Cardiac fibroblast (primary cell): Measurements from ENCODE around the gene TMEM218.

Experiments
- DNase-seq, 2 donors: peaks; one replicate each; pipeline versions ENCODE4 v3.0.0 to v3.0.0-alpha.2; 2010; ENCODE audit warnings: low read depth in 2 of 2
- H3K4me3 ChIP-seq, 2 donors: replicated peaks in 1 of 2; 1 replicate in 1 of 2; 2 replicates in 1 of 2; pipeline ENCODE4 v1.5.1; 2011; ENCODE audit warnings: low read depth in 2 of 2, low read length in 2 of 2, mild to moderate bottlenecking in 2 of 2, moderate library complexity in 1 of 2
- CTCF ChIP-seq: IDR thresholded peaks from one replicate; pipeline ENCODE4 v1.5.1; 2011; ENCODE audit warnings: low read depth, mild to moderate bottlenecking, low read length, inconsistent platforms

TMEM218 gene

GRCh38 chr11:125154378-125155099, 43.1 kb upstream of the TMEM218 start:
- H3K4me3 ChIP-seq: no peak overlapping the region
- no peak for DNase-seq
- TF ChIP-seq CTCF: no peak

GRCh38 chr11:125153837-125154236, 42.4 kb upstream of the TMEM218 start:
- DNase-seq: no peak
- H3K4me3 ChIP-seq: no peak overlapping the region
- no peak for TF ChIP-seq CTCF

GRCh38 chr11:125148743-125149142, 37.3 kb upstream of the TMEM218 start:
- TF ChIP-seq CTCF: no peak
- no peak overlapping the region for H3K4me3 ChIP-seq
- DNase-seq: no peak

- no peak overlapping the region for H3K4me3 ChIP-seq
- DNase-seq: no peak
- TF ChIP-seq CTCF: no peak
These were observed 36.6 kb upstream of the TMEM218 start for GRCh38 chr11:125148011-125148410.

- TF ChIP-seq CTCF: no peak
- no peak overlapping the region for H3K4me3 ChIP-seq
- no peak for DNase-seq
These were observed 35.9 kb upstream of the TMEM218 start for GRCh38 chr11:125147280-125147679.

GRCh38 chr11:125146232-125146631, 34.8 kb upstream of the TMEM218 start:
- no peak for DNase-seq
- no peak overlapping the region for H3K4me3 ChIP-seq

More at GRCh38 chr11:125146232-125146631, 34.8 kb upstream of the TMEM218 start:
- no peak for TF ChIP-seq CTCF
